Endothelial cell of umbilical vein (primary cell): ENCODE results near the gene GLI3. TPM values are rescaled to one million over a fixed set of nuclear protein-coding genes. Genes with fewer than 3 reads are reported as not detected.

Source experiments
- BruUV-seq: library from RNA; stranded (reverse); fragments of 400-500 nt; replicated peaks from 2 replicates; lab custom pipeline; 2021; lab: Mats Ljungman, UMichigan
- CTCF ChIA-PET: fragments of 300-600, 350-600 bp; sonication (Branson Sonifier 250); formaldehyde crosslinking; loops from one replicate; lab custom pipeline; 2021; ENCODE audit warnings: antibody characterized with exemption, inconsistent platforms; lab: Charles Lee
- POLR2A ChIA-PET: fragments of 300-600, 350-600 bp; sonication (Branson Sonifier 250); formaldehyde crosslinking; loops from one replicate; lab custom pipeline; 2021; ENCODE audit warnings: antibody characterized with exemption, inconsistent platforms; lab: Charles Lee
- DNase-seq: peaks from one replicate; pipeline ENCODE4 v3.0.0-alpha.2; 2011; ENCODE audit warnings: low read depth, low spot score
- FAIRE-seq: peaks from 2 replicates; lab custom pipeline; 2011; peaks lifted over from hg19 to GRCh38; lab: Jason Lieb, UNC
- H2AFZ ChIP-seq: 2 replicates; pipeline ENCODE4 v1.6.0; 2012; ENCODE audit warnings: low read depth, low read length, control low read depth, inconsistent platforms
- H3K27ac ChIP-seq: 2 replicates; pipeline ENCODE4 v1.5.1; 2011; ENCODE audit warnings: low read depth, mild to moderate bottlenecking, control low read depth, low read length, moderate library complexity; ENCODE audit not compliant: insufficient read depth
- H3K27me3 ChIP-seq, 2 experiments: 2 replicates each; pipeline versions ENCODE4 v1.6.0 to v1.6.1; 2011; ENCODE audit warnings: low read length in 2 of 2, mixed read lengths in 1 of 2; ENCODE audit not compliant: control insufficient read depth in 2 of 2, insufficient read depth in 2 of 2
- H3K36me3 ChIP-seq, 2 experiments: 2 replicates in 1 of 2; 3 replicates in 1 of 2; pipeline ENCODE4 v1.5.1; 2011; ENCODE audit warnings: low read length in 2 of 2, mild to moderate bottlenecking in 1 of 2, moderate library complexity in 1 of 2; ENCODE audit not compliant: control insufficient read depth in 2 of 2, insufficient read depth in 2 of 2; ENCODE audit errors: extremely low read depth in 1 of 2
- H3K4me1 ChIP-seq: 3 replicates; pipeline ENCODE4 v1.5.1; 2011; ENCODE audit warnings: mild to moderate bottlenecking, low read length; ENCODE audit not compliant: control insufficient read depth, insufficient read depth; ENCODE audit errors: extremely low read depth
- H3K4me2 ChIP-seq: 2 replicates; pipeline ENCODE4 v1.6.1; 2011; ENCODE audit warnings: low read length, control low read depth, mixed read lengths; ENCODE audit not compliant: insufficient read depth
- H3K4me3 ChIP-seq, 3 experiments: fragments of 200-600 bp in 1 of 3; sonication (generic), shearing (Covaris generic) in 1 of 3; replicated peaks in 1 of 3; 2 replicates each; pipeline ENCODE4 v1.5.1; 2011 to 2016; ENCODE audit warnings: control low read depth in 3 of 3, low read length in 3 of 3, mild to moderate bottlenecking in 2 of 3, inconsistent platforms in 1 of 3, low read depth in 1 of 3, moderate library complexity in 1 of 3; ENCODE audit not compliant: insufficient read depth in 1 of 3
- H3K79me2 ChIP-seq: 2 replicates; pipeline ENCODE4 v1.6.0; 2012; ENCODE audit warnings: low read length, inconsistent platforms; ENCODE audit not compliant: control insufficient read depth, insufficient read depth
- H3K9ac ChIP-seq: replicated peaks from 2 replicates; pipeline ENCODE3; 2011; ENCODE audit warnings: low read length, control low read depth; ENCODE audit not compliant: insufficient read depth; ENCODE audit errors: extremely low read depth
- H3K9me1 ChIP-seq: replicated peaks from 3 replicates; pipeline ENCODE4 v1.6.0; 2011; ENCODE audit warnings: mild to moderate bottlenecking, low read length; ENCODE audit not compliant: control insufficient read depth, insufficient read depth; ENCODE audit errors: extremely low read depth
- H3K9me3 ChIP-seq: replicated peaks from 2 replicates; pipeline ENCODE4 v1.5.1; 2012; ENCODE audit warnings: low read length, inconsistent platforms; ENCODE audit not compliant: control insufficient read depth, insufficient read depth
- H4K20me1 ChIP-seq: replicated peaks from 2 replicates; pipeline ENCODE3; 2011; ENCODE audit warnings: mild to moderate bottlenecking, low read length; ENCODE audit not compliant: control insufficient read depth, insufficient read depth; ENCODE audit errors: extremely low read depth
- CTCF ChIP-seq, 2 donors: IDR thresholded peaks; 1 replicate in 1 of 2; 2 replicates in 1 of 2; pipeline ENCODE4 v1.5.1; 2011; ENCODE audit warnings: low read length in 2 of 2, mild to moderate bottlenecking in 2 of 2, moderate library complexity in 2 of 2, control low read depth in 1 of 2, inconsistent platforms in 1 of 2, low read depth in 1 of 2; ENCODE audit not compliant: insufficient read depth in 1 of 2; ENCODE audit errors: extremely low read depth in 1 of 2
- EZH2 ChIP-seq: IDR thresholded peaks from 2 replicates; pipeline ENCODE4 v1.6.1; 2012; ENCODE audit warnings: borderline replicate concordance, low read depth, mild to moderate bottlenecking, moderate library complexity, low read length, inconsistent platforms; ENCODE audit not compliant: severe bottlenecking
- FOS ChIP-seq: IDR thresholded peaks from 2 replicates; pipeline ENCODE4 v1.6.1; 2011; ENCODE audit warnings: mild to moderate bottlenecking, low read length, moderate library complexity, borderline replicate concordance; ENCODE audit not compliant: insufficient read depth
- GATA2 ChIP-seq: IDR thresholded peaks from 2 replicates; pipeline ENCODE4 v1.7.0; 2011; ENCODE audit warnings: low read depth, mild to moderate bottlenecking, moderate library complexity, mixed read lengths, low read length; ENCODE audit not compliant: insufficient read length, insufficient read depth
- JUN ChIP-seq: IDR thresholded peaks from 2 replicates; pipeline ENCODE4 v1.6.1; 2011; ENCODE audit warnings: borderline replicate concordance, low read depth; ENCODE audit not compliant: insufficient read length, insufficient read depth
- MAX ChIP-seq: IDR thresholded peaks from 2 replicates; pipeline ENCODE4 v1.6.1; 2011; ENCODE audit not compliant: insufficient read depth, insufficient read length
- MYC ChIP-seq: IDR thresholded peaks from one replicate; pipeline ENCODE4 v1.6.1; 2011; ENCODE audit warnings: mild to moderate bottlenecking, low read depth, low read length
- POLR2A ChIP-seq: IDR thresholded peaks from 2 replicates; pipeline ENCODE4 v1.6.1; 2012; ENCODE audit warnings: low read depth, mild to moderate bottlenecking, control low read depth, low read length
- POLR2AphosphoS5 ChIP-seq: IDR thresholded peaks from 2 replicates; pipeline ENCODE4 v1.6.1; 2012; ENCODE audit warnings: low read depth, mild to moderate bottlenecking, control low read depth, low read length, moderate library complexity; ENCODE audit not compliant: insufficient read depth
- dilution Hi-C: fragments of 300-500 bp; cut with MboI; formaldehyde crosslinking; loops from one replicate; pipeline ENCODE4 v1.15.0; 2019; ENCODE audit warnings: low sequenced_read_pairs; ENCODE audit not compliant: extremely low pct_ligation_motif_present
- intact Hi-C: fragments of 100-400 bp; cut with micrococcal nuclease; formaldehyde crosslinking; loops from one replicate; pipeline ENCODE4 v1.10.0; 2022
- polyA plus RNA-seq, 4 experiments: library from polyadenylated mRNA; depleted of rRNA in 3 of 4; stranded (reverse) in 3 of 4; unstranded in 1 of 4; fragments of >200 nt; gene quantifications; 2 replicates each; pipeline versions ENCODE4 v1.2.1 to v1.2.3, GENCODE V29; 2011 to 2012; ENCODE audit warnings: missing spikeins in 1 of 4
- total RNA-seq: library from RNA; stranded (reverse); gene quantifications from 2 replicates; pipeline ENCODE4 v1.2.3, GENCODE V29; 2021

The GLI3 gene
- total and polyA plus RNA-seq, 2 donors (not counting 3 experiments of a cell fraction or from before 2014, with no cell fraction given), result 6.0 to 24.9 TPM

- H3K4me2 ChIP-seq, result no peak overlapping the region
- ChIA-PET POLR2A (no interaction called here), CTCF (no interaction called here)
- H3K4me3 ChIP-seq, result no peak overlapping the region
- no peaks in the 10 kb centered on the region for H3K9me1 ChIP-seq
- dilution Hi-C loops, result loop anchor here (25.0 kb wide), 1 partner anchor 261 kb away; no protein-coding TSS in a partner anchor
- H3K9ac ChIP-seq, result no peak overlapping the region
- H3K27ac ChIP-seq, result no peak overlapping the region
- BruUV-seq, result no TSS peak
- H3K9me3 ChIP-seq, result no peaks in the 10 kb centered on the region
- intact Hi-C loops, result no loop called here
- no peak for DNase-seq
- no peaks in the 10 kb centered on the region for H3K27me3 ChIP-seq
- no peak for FAIRE-seq
- no peak overlapping the region for H2AFZ ChIP-seq
- peaks cover 13% of the 10 kb centered on the region for H3K4me1 ChIP-seq
- no peaks in the 10 kb centered on the region for H3K79me2 ChIP-seq
- no peak for TF ChIP-seq POLR2AphosphoS5
- TF ChIP-seq GATA2, result no peak
- TF ChIP-seq JUN, result no peak
- H3K36me3 ChIP-seq, result no peaks in the 10 kb centered on the region
- H4K20me1 ChIP-seq, result no peaks in the 10 kb centered on the region
Measured at GRCh38 chr7:42248579-42248978, 11.6 kb upstream of the GLI3 start.

GRCh38 chr7:42247301-42247700 lies 10.3 kb upstream of the GLI3 start:
- H3K4me2 ChIP-seq, result no peak overlapping the region
- H3K27me3 ChIP-seq, result no peaks in the 10 kb centered on the region
- POLR2A ChIA-PET, result no interaction called here
- BruUV-seq, result no TSS peak
- H3K4me1 ChIP-seq, result peaks cover 13% of the 10 kb centered on the region
- DNase-seq (no peak), FAIRE-seq (peak; percentile 75)
- no peaks in the 10 kb centered on the region for H3K9me3 ChIP-seq
- no peaks in the 10 kb centered on the region for H3K9me1 ChIP-seq
- intact Hi-C loops, result no loop called here
- no peaks in the 10 kb centered on the region for H3K36me3 ChIP-seq
- H3K4me3 ChIP-seq, result no peak overlapping the region
- H3K79me2 ChIP-seq, result no peaks in the 10 kb centered on the region
- dilution Hi-C loops, result loop anchor here (25.0 kb wide), 1 partner anchor 260 kb away; no protein-coding TSS in a partner anchor
- CTCF ChIA-PET, result no interaction called here
- TF ChIP-seq POLR2A (no peak), FOS (no peak), JUN (no peak), POLR2AphosphoS5 (no peak), CTCF (IDR thresholded peaks at IDR 0.05; ENCODE audit: extremely low read depth in 1 of 2, insufficient read depth in 1 of 2, low read depth in 1 of 2, low read length in 2 of 2) (no peak), GATA2 (no peak), MAX (no peak), MYC (no peak), EZH2 (no peak)
- H4K20me1 ChIP-seq, result no peaks in the 10 kb centered on the region
- no peak overlapping the region for H3K9ac ChIP-seq
- no peak overlapping the region for H3K27ac ChIP-seq
- no peak overlapping the region for H2AFZ ChIP-seq
